Measurements from ENCODE around the gene TRAK1. TPM values are rescaled to one million over a fixed set of nuclear protein-coding genes. Genes with fewer than 3 reads are reported as not detected.

Gene TRAK1
- total RNA-seq, 2 donors from 2014 or later: 17.4 to 23.8 TPM

DNA sequence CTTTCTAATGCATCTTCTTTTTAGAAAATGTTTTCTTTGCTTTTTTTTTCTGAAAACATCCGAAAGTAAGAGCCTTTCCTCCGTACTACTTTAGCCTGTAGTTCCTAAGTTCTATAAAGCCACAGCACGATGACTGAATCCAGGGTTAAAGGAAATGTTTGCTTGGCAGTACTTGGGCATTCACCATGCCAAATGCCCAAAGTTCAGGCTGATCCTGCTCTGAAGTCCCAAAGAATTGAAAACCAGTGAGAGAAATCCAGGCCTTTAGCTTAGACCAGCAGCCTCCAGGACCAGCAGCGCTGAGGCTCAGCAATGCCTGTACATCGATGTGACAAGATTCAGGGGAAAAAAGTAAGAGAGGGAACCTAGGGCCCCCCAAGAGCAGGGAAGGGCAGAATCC lies 139.7 kb downstream of the TRAK1 start:
- no peaks in the 10 kb centered on the region for H3K9me3 Mint-ChIP-seq
- no peak overlapping the region for H3K4me3 Mint-ChIP-seq
- ATAC-seq (replicated peaks): no peak
- no peaks in the 10 kb centered on the region for H3K36me3 Mint-ChIP-seq (ENCODE audit: low read depth)
- peaks cover 19% of the 10 kb centered on the region for H3K27me3 Mint-ChIP-seq
- H3K4me1 Mint-ChIP-seq: peaks cover 6% of the 10 kb centered on the region
- H3K27ac Mint-ChIP-seq: no peak overlapping the region

DNA sequence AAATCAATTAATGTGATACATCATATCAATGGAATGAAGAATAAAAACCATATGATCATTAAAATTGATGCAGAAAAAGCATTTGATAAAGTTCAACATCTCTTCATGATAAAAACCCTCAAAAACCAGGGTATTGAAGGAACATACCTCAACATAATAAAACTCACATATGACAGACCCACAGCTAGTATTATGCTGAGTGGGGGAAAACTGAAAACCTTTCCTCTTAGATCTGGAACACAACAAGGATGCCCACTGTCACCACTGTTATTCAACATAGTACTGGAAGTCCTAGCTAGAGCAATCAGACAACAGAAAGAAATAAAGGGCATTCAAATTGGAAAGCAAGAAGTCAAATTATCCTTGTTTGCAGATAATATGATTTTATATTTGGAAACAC lies 144.4 kb downstream of the TRAK1 start:
- no peaks in the 10 kb centered on the region for H3K36me3 Mint-ChIP-seq (ENCODE audit: low read depth)
- H3K4me3 Mint-ChIP-seq: no peak overlapping the region
- peaks cover 40% of the 10 kb centered on the region for H3K27me3 Mint-ChIP-seq
- ATAC-seq (replicated peaks): no peak
- H3K9me3 Mint-ChIP-seq: peaks cover 10% of the 10 kb centered on the region
- H3K4me1 Mint-ChIP-seq: no peaks in the 10 kb centered on the region
- H3K27ac Mint-ChIP-seq: no peak overlapping the region

DNA sequence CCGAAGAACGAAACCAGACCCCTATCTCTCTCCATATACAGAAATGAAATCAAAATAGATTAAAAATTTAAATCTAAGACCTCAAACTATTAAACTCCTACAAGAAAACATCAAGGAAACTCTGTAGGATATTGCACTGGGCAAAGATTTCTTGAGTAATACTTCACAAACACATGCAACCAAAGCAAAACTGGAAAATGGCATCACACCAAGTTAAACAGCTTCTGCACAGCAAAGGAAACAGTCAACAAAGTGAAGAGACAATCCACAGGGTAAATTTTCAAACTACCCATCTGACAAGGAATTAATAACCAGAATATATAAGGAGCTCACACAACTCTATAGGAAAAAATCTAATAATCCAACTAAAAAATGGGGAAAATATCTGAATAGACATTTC lies 145.5 kb downstream of the TRAK1 start:
- Mint-ChIP-seq H3K27me3 (peaks cover 40% of the 10 kb centered on the region), H3K4me1 (no peaks in the 10 kb centered on the region), H3K9me3 (peaks cover 10% of the 10 kb centered on the region), H3K4me3 (no peak overlapping the region), H3K36me3 (ENCODE audit: low read depth) (no peaks in the 10 kb centered on the region), H3K27ac (no peak overlapping the region)
- ATAC-seq (replicated peaks): no peak

DNA sequence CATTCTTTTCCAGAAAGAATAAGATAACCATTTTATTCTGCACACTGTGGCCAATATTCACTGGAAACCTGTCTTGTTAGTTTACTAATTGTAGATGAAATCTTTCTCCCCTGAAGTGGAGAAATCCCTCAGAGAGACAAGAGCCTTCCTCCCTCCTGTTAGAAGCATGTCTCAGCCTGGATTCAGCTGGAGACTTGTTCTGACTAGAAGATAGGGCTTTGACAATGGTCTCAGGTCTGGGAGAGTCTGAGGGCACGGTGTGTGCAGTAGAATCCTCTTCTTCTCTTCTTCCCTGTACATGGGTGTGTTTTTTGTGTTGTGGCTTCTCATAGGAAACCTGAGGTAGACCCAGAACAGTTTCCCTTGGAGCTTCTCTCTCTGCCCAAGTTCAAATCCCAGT lies 154.9 kb downstream of the TRAK1 start:
- H3K36me3 Mint-ChIP-seq (ENCODE audit: low read depth): no peaks in the 10 kb centered on the region
- no peaks in the 10 kb centered on the region for H3K9me3 Mint-ChIP-seq
- no peak overlapping the region for H3K4me3 Mint-ChIP-seq
- peaks cover 15% of the 10 kb centered on the region for H3K27me3 Mint-ChIP-seq
- H3K27ac Mint-ChIP-seq: no peak overlapping the region
- H3K4me1 Mint-ChIP-seq: no peaks in the 10 kb centered on the region
- ATAC-seq (replicated peaks): no peak

DNA sequence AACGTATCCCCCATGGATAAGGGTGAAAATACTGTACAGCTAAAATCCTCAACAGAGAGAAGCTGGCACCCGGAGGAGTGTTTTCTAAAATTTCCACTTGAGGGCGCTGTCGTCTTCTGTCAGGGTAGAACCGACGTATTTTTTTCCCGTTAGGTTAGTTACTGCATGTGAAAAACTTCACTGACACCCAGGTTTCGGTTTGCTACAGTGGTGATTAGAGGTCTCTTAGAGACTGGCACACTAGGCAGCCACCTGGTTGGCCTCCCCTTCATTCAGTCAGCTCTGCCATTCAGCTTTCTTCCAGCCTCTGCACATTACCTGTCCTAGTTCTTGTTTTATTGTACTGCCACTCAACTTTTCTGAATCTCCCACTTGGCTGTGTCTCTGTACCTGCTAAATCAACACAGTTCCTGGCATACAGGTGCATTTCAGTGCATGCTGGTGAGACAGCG lies 156.4 kb downstream of the TRAK1 start:
- Mint-ChIP-seq H3K36me3 (ENCODE audit: low read depth) (no peaks in the 10 kb centered on the region), H3K9me3 (no peaks in the 10 kb centered on the region), H3K4me3 (no peak overlapping the region), H3K27ac (no peak overlapping the region), H3K27me3 (peaks cover 15% of the 10 kb centered on the region), H3K4me1 (no peaks in the 10 kb centered on the region)
- peak; percentile 61 for ATAC-seq (replicated peaks)

DNA sequence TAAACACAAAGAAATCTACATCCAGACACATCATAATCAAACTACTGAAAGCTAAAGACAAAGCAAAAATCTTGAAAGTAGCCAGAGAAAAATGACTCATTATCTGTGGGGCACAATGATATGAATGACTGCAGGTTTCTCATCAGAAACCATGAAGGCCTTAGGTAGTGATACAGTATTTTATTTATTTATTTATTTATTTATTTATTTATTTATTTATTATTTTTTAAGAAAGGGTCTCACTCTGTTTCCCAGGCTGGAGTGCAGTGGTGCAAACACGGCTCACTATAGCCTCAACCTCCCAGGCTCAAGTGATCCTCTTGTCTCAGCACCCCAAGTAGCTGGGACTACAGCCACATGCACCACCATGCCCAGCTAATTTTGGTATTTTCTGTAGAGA lies 159.6 kb downstream of the TRAK1 start:
- no peaks in the 10 kb centered on the region for H3K9me3 Mint-ChIP-seq

DNA sequence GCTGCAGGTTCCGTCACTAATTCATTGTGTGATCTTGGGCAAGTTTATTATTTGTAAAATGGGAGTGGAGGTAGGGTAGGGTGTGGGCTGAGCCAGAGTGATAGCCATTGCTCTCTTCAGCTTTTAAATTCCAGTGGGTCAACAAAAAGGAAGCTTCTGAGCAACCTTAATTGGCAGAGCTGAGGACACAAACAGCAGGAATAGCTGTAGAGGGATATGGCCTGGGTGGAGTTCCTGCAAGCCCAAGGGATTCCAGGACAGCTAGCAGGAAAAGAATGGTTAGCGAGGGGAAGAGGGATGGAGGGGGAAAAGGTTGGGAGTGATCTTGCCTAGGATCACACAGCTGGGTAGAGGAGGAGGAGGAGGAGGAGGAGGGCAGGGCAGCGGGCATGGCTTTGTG lies 163.4 kb downstream of the TRAK1 start:
- no peak for ATAC-seq (replicated peaks)

More for the DNA sequence above, 159.6 kb downstream of the TRAK1 start:
- Mint-ChIP-seq H3K27ac (no peak overlapping the region), H3K36me3 (ENCODE audit: low read depth) (no peaks in the 10 kb centered on the region), H3K27me3 (peaks cover 26% of the 10 kb centered on the region), H3K4me3 (no peak overlapping the region), H3K4me1 (no peaks in the 10 kb centered on the region)
- ATAC-seq (replicated peaks): peak; percentile 28

DNA sequence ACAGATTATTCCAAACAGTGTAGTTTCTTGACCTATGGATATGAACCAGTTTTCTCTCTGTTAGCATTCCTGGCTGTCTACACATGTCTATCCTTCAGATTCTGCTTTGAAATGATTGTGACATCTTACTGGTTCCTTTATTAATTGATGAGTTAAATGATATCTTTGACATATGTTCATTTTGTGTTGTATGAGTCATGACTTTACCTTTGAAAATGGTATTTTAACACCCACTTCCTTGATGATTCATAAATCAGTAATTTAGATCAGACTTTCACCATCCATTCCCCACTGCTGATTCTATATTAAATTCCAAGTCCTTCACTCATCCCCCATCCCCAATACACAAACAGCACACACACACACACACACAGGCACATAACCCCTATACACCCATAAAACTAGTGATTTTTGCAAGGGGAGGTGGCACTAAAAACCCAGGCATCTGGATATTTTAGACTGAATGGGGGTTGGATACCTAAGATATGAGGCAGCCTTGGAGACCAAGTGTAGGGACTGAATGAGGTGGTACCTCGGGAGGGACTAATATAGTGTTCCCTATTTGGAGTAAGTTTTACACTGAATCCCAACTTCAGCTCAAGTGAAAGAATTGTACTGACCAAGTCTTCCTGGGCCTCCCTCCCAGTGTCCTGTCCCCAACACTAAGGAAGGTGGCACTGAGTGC lies 165.1 kb downstream of the TRAK1 start:
- Mint-ChIP-seq H3K4me3 (no peak overlapping the region), H3K27me3 (peaks cover 48% of the 10 kb centered on the region)
- ATAC-seq (replicated peaks): peak; percentile 62

More for the DNA sequence above, 163.4 kb downstream of the TRAK1 start:
- H3K4me3 Mint-ChIP-seq: no peak overlapping the region
- H3K27ac Mint-ChIP-seq: no peak overlapping the region
- no peaks in the 10 kb centered on the region for H3K9me3 Mint-ChIP-seq
- H3K4me1 Mint-ChIP-seq: peaks cover 5% of the 10 kb centered on the region
- peaks cover 37% of the 10 kb centered on the region for H3K27me3 Mint-ChIP-seq
- no peaks in the 10 kb centered on the region for H3K36me3 Mint-ChIP-seq (ENCODE audit: low read depth)

DNA sequence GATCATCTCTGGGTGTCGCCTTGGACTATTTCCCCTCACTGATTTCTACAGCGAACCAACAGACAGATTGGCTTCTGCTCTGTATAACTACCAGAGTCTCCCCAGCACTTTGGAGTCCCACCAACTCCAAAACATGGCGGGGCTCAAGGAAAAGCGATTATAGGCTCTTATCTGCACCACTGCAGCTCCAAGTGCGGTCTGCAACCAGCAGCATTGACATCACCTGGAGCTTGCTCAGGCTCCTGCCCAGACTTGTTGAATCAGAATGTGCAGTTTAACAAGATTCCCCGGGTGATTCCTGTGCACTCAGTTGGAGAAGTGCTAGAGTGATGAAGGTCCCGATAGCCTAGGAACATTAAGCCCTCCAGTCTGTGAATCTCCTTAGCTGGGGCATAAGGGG lies 165.8 kb downstream of the TRAK1 start:
- Mint-ChIP-seq H3K9me3 (no peaks in the 10 kb centered on the region), H3K27me3 (peaks cover 54% of the 10 kb centered on the region), H3K36me3 (ENCODE audit: low read depth) (no peaks in the 10 kb centered on the region), H3K4me3 (no peak overlapping the region), H3K4me1 (peaks cover 5% of the 10 kb centered on the region), H3K27ac (no peak overlapping the region)
- ATAC-seq (replicated peaks): no peak

More for the DNA sequence above, 165.1 kb downstream of the TRAK1 start:
- peaks cover 5% of the 10 kb centered on the region for H3K4me1 Mint-ChIP-seq
- no peaks in the 10 kb centered on the region for H3K9me3 Mint-ChIP-seq
- H3K36me3 Mint-ChIP-seq (ENCODE audit: low read depth): no peaks in the 10 kb centered on the region
- no peak overlapping the region for H3K27ac Mint-ChIP-seq

DNA sequence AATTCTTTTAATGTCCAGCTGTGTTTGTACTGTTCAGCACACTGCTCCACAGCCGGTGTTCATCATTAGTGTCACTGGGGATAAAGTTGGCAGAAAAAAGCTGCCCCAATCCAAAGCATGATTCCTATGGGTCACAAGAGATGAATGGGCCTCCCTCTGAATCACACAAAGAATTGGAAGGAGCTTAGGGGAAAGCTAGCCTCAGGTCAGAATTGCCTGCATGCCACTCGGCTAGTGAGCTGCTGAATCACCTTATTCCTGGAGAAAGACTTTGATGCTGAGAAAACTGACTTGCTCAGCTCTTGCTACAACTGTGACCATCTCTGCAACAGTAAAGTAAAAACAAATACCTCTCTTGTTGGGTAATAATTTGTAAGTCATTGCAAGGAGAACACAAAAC lies 171.4 kb downstream of the TRAK1 start:
- no peaks in the 10 kb centered on the region for H3K9me3 Mint-ChIP-seq
- no peak overlapping the region for H3K27ac Mint-ChIP-seq
- no peak overlapping the region for H3K4me3 Mint-ChIP-seq
- H3K36me3 Mint-ChIP-seq (ENCODE audit: low read depth): no peaks in the 10 kb centered on the region
- H3K27me3 Mint-ChIP-seq: peaks cover 58% of the 10 kb centered on the region
- H3K4me1 Mint-ChIP-seq: no peaks in the 10 kb centered on the region
- ATAC-seq (replicated peaks): no peak

DNA sequence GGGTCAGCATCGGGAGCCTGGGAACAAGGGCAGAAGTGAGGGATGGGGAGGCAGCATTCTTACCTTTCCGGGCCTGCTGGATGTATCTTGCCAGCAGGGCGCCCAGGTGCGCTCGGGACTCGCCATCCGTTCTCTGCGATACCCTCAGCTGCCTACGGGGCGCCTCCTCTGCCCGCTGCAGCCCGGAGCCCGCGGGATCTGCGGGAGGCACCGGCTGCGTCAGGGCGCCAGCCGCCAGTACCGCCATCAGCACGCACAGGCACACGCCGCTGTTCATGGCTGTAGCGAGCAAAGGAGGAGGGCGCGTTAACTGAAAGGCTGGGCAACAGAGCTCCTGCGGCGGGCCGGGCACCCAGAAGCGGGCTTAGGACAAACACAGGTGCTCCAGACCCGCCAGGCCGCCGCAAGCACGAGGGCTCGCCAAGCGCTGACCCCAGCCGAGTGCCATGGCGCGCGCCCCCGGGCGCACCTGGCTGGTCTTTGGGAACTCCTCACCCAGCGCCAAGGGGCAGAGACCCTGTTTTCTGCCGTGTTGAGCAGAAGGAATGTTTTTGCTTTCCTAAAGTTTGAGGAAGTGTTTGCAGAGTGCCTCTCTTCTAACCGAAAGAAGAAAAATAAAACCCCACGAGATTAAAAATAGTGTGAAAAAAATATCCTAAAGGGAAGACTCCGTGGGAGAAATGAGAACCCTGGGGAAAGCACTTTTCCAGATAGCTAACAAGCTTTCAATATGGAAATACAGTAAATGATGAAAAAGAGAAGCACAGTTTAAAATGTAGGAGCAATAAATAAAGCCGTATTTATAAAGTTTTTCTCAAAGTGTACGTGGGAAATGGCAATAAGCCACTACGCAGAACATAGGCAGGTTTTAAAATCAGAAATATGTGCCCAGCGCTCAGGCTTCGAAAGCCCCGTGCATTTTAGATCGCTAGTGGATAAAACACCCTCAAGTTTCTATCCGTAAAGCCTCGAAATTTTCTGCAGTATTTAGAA lies 172.5 kb downstream of the TRAK1 start:
- Mint-ChIP-seq H3K4me1 (no peaks in the 10 kb centered on the region), H3K4me3 (no peak overlapping the region), H3K9me3 (no peaks in the 10 kb centered on the region), H3K27me3 (peaks cover 56% of the 10 kb centered on the region), H3K27ac (no peak overlapping the region), H3K36me3 (ENCODE audit: low read depth) (no peaks in the 10 kb centered on the region)
- no peak for ATAC-seq (replicated peaks)

DNA sequence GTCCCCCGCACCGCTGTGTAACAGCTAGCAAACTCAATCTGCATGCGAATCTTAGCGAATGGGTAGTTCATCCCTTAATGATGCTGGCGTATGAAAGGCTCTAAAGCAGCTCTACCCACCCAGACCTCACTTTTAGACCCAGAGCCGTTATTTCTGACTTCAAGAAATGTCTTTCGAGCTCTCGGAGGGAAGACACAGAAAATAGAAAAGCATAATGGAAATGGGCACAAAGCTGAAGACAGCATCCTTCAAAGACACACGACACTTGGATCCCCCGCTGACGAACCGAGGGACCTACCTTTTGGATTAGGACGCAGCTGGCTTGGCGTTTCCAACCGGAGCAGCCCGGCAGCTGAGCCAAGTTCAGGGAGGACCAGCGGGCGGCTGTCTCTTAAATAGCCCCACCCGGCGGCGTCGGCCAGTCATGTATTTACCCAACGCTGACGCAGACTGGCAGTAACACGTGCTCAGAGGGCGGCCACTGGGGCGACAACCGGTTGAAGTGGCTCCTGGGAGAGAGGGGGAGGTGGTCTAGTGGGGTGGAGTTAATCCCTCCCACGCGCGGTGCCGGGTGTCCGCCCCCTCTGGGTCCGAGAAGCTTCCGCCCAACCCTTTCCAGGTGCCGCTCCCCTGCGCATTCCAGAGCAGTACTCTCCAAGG lies 173.4 kb downstream of the TRAK1 start:
- no peaks in the 10 kb centered on the region for H3K36me3 Mint-ChIP-seq (ENCODE audit: low read depth)

DNA sequence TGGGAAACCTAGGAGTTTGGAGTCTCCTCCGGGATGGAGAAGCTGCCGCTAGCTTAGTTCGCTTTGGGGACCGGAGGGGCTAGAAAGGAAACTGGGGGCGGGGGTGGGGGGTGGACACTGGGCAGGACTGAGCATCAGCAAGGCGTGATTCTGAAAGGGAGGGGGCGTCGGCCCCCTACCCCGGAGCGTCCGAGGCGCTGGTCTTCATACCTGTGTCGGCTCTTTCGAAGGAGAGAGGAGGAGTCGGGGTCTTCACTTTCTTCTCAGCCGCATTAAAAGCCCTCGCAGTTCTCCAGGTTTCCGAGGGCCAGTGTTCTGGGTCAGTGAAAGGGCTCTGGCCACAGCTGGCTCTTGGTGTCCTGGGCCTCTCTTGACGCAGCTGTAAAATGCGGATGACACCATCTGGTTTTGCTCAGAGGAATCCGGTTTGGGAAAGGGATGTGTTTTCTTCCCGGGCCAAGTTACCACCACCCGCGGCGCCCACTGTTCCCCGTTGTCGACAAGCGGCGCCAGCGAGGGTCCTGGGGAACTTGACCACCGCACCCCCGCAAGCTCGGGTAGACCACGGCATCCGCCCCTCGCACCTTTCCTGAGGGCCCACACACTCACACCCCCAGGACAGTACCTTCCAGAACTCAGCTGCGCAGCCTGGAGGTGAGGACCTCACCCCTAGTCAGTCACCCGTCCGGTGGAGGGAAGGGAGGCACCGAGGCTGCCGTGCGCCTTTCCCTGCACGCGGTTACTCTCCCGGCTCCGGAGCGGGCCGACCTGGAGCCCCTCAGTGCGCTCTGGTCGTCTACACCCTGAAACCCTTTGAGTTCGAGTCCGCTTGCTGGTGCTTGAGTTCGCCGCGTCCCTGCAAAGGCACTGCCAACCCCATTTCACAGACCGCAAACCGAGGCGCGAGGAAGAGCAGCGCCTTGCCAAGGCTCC lies 174.2 kb downstream of the TRAK1 start:
- H3K27me3 Mint-ChIP-seq: peaks cover 62% of the 10 kb centered on the region
- H3K36me3 Mint-ChIP-seq (ENCODE audit: low read depth): no peaks in the 10 kb centered on the region
- no peak for ATAC-seq (replicated peaks)

More for the DNA sequence above, 173.4 kb downstream of the TRAK1 start:
- ATAC-seq (replicated peaks): no peak
- Mint-ChIP-seq H3K9me3 (no peaks in the 10 kb centered on the region), H3K27ac (no peak overlapping the region), H3K27me3 (peaks cover 59% of the 10 kb centered on the region), H3K4me1 (no peaks in the 10 kb centered on the region), H3K4me3 (no peak overlapping the region)

More for the DNA sequence above, 174.2 kb downstream of the TRAK1 start:
- H3K27ac Mint-ChIP-seq: no peak overlapping the region
- no peaks in the 10 kb centered on the region for H3K9me3 Mint-ChIP-seq
- H3K4me3 Mint-ChIP-seq: no peak overlapping the region
- no peaks in the 10 kb centered on the region for H3K4me1 Mint-ChIP-seq
